ENCODE measurements around the gene VCAM1.
A peak's percentile ranks its signal among the peaks of the same experiment; 100 is the strongest.
"Not testable (repeated sequence)": the region's sequence is repeated elsewhere in the genome, so short reads cannot be mapped to it uniquely, and the experiment has no call there.

The VCAM1 gene

DNA sequence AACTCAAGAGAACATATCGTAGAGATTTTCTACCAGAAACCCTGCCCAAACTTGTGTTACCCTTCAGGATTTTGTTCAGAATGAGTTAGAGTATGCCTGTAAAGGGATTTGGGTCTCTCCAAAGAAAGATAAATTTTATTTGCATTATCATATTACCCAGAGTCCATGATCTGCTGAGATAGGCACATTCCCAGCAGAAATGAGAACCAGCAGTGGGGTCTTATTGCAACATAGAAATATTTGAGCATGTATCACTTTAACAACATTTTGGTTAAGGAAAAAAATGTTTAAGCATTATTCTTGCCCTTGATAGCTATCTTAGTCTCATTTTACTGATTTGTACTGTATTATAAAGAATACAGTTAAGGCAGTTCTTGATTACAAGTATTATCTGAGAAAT lies 10.6 kb downstream of the VCAM1 start:
- no peak for DNase-seq

DNA sequence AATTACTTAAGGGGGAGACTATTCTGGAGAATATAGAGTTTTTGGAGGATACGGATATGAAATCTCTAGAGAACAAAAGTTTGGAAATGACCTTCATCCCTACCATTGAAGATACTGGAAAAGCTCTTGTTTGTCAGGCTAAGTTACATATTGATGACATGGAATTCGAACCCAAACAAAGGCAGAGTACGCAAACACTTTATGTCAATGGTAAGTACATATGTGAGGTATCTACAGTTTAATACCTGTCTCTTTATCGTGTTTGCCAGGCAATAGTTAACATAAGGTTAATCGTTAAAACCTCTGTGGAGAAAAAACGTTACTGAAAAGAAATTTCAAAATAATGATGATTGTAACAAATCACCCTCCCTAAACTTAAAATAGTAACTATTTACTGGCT lies 11.8 kb downstream of the VCAM1 start:
- DNase-seq, result no peak

DNA sequence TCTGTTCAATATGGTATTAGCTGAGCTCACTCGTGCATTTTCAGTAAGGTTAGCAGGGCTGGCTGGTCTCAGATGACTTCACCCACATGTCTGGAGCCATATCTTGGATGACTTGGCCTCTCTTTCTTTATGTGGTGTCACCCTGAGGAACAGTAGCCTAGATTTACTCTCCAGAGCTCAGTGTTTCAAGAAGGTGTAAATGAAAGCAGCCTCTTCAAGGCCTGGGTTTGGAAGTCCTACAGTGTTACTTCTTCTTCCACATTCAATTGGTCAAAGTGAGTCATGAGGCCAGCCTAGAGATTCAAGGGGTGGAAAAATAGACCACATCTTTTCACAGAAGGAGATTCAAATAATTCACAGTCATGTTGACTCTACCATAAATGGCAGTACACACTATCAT lies 12.2 kb downstream of the VCAM1 start:
- no peak for DNase-seq

DNA sequence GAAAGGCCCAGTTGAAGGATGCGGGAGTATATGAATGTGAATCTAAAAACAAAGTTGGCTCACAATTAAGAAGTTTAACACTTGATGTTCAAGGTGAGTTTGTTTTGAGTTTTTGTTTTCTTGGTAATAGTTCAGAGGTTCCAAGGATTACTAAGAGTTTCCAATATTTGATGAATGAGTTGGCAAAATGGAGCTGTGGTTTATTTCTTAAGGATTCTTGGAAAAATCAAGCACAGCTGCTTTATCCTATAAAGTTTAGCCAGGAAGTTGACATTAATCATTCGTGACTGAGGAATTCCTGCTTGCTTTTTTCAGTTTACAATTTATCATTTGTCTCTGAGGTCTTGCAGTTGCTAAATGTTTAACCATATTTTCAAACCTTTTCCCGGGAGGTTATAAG lies 15.1 kb downstream of the VCAM1 start:
- no peak for DNase-seq

DNA sequence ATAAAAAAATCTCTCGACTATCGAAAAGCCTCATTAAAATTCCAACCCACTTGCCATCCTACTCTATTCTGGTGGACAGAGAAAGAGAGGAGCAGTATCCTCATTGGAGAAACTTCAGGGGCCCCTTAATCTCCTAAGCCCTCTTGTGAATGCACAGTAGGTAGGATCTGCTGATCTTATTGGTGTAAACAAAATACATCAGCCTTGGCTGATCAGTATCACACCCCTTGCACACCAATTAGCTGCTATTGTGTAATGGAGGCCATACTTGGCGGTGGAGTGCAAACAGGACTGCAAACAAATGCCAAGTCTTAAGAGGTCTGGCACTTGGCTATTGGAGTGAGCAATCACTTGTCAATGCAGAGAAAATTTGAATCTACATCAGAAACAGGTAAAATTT lies 15.7 kb downstream of the VCAM1 start:
- no peak for DNase-seq

DNA sequence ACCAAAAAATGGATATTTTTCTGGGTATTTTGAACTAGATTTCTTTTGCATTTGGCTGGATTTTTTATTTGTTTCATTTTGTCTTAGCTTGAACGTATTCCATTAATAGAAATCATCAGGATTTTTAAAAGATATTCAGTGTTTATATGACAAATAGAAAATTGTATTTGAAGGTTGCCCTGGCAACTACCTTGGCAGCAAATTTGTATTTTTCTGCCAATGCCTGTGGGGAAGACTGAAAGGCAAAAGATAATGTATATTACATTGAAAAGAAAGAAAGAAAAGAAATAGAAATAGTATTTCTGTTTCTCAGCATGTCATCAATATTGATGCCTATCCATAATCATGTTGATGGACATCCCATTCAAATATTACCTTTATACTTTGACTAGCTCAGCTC lies 16.8 kb downstream of the VCAM1 start:
- no peak for DNase-seq

DNA sequence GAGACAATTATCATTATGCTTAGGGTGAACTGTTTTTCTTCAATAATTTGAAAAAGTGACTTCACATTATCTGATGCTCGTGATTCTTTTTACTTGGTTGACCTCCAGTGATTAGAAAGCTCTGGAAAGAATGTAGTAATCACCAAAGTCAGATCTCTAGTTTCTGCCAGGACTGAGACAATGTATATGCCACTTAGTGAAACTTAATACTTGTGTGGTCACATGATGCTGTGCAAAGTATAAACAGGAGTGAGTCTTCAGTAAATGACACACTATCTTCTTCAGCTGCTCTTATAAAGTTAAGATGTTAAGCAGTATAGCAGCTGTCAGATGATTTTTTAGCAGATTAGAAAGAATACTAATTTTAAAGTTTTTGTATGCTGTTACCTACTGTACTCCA lies 17.2 kb downstream of the VCAM1 start:
- DNase-seq, result no peak

DNA sequence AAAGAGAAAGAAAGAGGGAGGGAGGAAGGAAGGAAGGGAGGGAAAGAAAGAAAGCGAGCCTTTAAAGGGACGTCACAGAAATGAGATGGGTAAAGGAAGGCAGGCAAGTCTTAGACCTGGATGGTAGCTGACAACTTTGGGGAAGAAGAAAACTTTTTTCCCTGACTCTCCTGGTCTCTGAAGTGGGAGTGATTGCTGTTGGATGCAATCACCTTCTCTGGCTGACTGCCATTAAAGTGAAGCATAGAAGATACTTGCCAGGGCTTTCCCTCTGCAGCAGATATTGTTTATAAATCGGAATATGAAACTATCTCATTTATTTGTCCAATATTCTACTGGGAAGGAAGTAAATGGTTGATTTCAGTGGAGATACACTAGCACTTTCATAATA lies 27.0 kb downstream of the VCAM1 start:
- DNase-seq, result no peak

DNA sequence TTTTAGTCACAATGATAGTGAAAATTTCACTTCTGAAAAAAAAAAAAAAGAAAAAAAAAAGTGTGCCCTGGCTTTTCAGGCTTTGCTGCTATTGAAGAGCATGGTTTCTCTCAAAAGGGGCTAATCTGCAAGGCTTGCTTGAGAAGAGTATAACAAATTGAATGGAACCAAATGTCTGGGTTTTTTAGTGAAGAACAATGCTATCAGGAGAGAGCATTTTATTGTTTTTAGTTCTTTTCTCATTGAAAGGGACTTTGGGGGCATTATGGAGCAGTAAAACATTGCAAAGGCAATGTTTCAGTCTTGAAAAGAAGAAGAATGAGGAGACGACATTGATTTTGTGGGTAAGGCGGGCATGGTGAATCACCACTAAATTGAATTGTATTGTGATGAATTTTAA lies 28.2 kb downstream of the VCAM1 start:
- DNase-seq, result no peak

DNA sequence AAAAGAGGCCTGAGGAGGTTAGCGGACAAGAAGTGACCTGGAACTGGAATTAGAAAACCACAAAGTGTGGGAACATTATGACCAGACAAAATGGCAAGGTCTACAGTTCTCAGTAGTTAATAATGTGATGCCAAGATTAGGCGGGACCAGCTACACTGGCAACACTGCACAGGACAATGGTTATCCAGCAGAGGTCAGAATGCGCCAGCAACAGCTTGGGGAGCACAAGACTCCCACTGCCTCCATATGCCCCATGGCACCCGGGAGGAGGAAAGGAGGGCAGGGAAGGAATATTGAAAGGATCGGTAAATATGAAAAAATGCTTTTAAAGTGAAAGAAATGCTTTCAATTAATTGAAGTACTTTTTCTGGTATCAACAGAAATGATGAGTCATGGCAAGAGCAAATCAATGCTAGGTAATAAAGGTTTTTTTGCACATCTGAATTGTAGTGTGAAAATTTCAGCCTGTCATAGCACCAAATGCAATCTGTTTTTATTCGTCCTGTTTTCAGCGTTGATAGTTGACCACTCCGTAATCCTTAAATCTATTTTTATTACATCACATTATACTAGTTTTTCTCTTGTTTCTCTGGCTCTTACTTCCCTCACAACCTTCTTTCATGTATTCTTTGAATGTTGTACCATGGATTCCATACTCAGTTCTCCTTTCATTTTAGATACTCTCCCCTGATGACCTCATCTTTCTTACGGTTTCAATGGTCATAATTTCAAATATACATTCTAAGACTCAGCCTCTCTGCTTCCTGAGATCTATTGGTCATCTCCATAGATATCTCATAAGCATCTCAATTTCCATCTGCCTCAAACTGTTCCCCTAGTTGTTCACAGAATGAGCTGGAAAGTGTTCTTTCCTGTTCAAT lies 30.7 kb downstream of the VCAM1 start:
- DNase-seq, result peak; percentile 18

DNA sequence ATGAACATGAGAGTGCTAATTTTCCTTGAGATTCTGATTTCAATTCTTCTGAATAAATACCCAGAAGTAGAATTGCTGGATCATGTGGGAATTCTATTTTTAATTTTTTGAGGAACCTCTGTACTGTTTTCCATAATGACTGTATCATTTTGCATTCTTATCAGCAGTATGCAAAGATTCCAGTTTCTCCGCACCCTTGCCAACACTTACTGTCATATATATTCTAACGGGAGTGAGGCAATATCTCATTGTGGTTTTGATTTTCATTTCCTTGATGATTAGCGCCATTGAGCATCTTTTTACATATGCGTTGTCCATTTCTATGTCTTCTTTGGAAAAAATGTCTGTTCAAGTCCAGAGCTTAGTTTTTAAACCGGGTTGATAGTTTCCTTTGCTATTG lies 33.2 kb downstream of the VCAM1 start:
- no peak for DNase-seq

DNA sequence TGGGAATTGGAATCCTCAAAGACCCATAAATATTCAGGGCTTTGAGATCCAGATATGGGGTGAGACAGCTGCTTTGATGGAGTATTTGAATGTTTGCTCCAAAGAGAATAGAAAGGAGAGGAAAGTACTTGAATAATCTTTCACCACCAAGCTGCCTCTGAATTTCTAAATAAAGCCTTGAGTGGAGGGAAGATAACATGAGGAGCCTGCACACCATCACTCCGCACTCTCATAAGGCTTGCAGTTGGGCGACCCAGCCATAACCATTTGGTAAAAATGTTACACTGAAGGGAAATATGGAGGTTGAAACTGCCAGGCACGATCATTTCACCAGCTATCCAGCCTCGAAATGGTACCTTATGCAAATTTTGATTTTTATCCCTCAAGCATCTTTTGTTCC lies 38.4 kb downstream of the VCAM1 start:
- no peak for DNase-seq

DNA sequence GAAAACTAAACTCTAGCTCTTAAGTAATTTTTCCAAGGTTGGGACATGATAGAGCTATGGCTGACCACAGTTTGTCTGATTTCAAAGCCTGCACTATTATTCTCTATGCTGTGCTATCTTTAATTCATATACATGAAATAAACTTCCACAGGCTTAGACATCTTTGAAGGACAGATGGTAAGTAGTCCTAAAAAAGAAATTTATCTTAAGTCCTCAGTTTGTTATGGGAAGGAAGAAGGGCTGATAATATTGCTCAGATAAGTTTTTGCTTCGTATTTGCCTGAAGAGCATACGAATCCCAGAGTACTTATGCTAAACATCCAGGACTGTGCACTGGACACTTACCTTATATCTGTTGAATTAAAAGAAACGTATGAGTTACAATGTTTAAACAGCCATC lies 39.6 kb downstream of the VCAM1 start:
- DNase-seq, result peak; percentile 64

DNA sequence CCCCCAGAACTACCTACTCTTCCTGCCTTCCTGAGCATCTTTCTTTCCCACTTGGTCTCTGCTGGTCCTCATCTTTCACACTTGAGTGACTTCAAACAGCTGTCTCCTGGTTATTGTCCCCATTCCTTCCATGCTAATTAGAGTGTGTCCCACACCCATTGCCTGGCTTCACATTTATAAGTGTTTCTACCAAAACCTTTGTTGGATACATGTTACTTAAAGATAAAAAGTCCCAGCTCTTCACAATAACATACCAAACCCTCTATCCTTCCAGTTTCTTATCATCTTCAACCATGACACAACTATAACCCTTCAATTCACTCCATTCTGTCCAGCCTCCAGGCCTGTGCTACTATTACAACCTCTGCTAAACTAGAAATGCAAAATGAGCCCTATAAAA lies 41.0 kb downstream of the VCAM1 start:
- peak; percentile 75 for DNase-seq

DNA sequence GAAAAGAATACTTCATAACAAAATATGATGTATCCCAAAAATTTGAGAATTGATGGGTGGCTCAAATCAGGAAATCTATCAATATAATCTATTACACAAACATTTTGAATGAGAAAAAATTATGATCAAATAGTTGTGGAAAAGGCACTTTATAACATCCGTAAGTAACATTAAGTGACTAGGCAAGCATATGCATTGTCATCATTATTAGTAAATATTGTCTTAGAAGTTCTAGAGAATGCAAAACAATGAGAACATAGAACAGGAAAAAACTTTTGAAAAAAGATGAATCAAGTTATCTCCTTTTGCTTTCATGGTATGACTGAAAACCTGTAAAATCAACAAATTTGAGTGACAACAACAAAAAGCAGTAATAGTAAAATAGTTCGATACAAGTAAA lies 42.9 kb downstream of the VCAM1 start:
- DNase-seq, result no peak

DNA sequence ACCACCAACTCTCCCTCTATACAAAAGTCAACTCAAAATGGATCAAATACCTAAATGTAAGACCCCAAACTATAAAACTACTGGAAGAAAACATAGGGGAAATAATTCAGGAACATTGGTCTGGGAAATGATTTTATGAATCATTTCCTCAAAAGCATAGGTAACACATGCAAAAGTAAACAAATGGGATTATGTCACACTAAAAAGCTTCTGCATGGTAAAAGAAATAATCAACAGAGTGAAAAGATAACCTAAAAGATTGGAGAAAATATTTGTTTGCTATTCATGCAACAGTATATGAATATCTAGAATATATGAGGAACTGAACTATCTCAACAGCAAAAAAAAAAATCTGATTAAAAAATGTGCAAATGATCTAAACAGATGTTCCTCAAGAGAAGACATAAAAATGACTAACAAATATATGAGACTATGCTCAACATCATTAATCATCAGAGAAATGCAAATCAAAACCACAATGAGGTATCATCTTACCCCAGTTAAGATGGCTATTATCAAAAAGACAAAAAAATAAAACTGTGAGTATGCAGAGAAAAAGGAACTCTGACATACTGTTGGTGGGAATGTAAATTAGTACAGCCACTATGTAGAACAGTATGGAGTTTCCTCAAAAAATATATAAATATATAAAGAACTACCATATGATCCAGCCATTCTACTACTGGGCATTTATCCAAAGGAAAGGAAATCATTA lies 47.8 kb downstream of the VCAM1 start:
- DNase-seq, result no peak

DNA sequence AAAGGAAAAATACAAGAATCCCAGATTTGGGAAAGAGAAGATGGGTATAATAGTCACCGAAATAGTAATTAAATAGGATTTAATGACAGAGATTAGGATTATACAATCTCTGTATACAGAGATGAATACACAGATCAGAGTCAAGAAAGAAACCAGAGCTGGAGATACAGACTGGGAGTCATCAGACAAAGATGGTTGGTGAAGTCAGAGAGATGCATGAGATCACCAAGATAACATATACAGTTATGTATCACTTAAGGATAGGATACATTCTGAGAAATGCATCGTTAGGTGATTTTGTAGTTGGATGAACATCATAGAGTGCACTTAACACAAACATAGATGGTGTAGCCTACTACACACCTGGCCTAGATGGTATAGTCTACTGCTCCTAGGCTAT lies 49.8 kb downstream of the VCAM1 start:
- DNase-seq, result no peak

DNA sequence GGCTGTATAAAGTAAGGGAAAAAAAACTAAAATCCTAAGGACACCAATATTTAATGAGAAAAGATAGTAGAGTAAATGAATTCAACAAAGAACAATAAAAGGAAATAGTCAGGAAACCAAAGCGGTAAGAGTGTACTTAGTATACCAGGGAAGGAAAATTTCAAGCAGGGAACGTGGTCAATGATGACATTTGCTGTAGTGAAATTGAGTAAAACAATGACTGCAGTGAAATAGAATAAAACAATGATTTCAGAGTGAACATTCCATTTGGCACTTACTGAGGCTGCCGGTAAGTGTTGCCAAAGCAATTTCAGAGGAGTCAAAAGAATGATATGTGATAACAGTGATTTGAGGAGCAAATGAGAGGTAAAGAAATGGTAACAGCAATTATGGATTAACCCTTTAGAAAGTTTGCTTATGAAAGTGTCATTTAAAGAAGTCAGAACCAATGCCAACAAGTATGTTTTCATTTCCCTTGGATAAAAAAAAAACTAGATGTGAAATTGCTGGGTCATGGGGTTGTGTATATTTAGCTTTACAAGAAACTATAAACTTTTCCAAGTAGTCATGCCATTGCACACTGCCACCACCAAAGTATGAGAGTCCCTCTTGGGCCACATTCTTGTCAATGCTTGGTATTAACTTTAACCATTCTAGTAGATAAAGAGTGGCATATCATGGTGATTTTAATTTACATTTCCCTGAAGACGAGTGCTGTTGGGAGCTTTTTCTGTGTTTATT lies 50.5 kb downstream of the VCAM1 start:
- peak; percentile 27 for DNase-seq

DNA sequence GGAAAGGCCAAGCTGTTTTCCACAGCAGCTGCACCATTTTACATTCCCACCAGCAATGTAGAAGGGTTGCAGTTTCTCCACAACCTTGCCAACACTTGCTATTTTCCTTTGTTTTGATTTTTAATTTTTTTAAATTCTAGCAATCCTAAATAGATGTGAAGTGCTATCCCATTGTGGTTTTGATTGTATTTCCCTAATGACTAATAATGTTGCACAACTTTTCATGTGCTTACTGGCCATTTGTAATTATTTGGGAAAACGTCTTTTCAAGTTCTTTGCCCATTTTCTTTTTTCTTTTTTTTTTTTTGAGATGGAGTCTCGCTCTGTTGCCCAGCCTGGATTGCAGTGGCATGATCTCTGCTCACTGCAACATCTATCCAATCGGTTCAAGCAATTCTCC lies 53.9 kb downstream of the VCAM1 start:
- no peak for DNase-seq

DNA sequence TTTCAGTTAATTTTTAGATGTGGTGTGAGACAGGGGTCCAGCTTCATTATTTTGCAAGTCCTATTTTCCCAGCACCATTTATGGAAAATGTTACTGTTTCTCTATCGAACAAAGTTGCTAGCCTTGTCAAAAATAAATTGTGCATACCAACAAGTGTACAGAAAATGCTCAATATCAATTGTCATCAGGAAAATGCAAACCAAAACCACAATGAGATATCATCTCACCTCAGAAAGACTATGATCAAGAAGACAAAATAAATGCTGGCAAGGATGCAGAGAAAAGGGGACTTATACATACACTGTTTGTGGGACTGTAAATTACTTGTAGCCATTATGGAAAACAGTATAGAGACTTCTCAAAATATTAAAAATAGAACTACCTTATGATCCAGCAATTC lies 54.8 kb downstream of the VCAM1 start:
- DNase-seq, result peak; percentile 37

DNA sequence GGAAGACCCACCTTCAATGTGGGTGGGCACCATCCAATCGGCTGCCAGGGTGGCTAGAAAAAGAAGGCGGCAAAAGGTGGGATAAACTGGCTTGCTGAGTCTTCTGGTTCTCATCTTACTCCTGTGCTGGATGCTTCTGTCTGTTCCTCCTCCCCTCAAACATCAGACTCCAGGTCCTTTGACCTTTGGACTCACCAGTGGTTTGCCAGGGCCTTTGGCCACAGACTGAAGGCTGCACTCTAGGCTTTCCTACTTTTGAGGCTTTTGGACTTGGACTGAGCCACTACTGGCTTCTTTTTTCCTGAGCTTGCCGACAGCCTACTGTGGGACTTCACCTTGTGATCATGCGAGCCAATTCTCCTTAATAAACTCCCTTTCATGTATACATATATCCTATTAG lies 55.9 kb downstream of the VCAM1 start:
- DNase-seq, result no peak

DNA sequence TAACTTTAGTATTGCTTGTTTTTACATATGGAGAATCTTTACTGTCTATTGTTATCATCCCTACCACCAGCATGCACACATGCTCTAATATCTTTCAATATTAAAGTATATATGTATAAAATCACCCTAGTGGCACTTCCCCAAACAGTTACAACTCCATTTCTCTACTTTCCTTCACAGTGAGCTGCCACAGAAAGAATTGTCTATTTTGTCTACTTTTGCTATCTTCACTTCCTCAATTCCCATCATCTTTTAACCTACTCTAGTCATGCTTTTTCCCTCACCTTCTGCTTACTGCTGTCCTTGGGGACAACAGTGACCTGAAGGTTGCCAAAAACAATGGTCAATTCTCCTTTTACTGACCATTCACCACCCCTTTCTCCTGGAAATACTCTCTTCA lies 59.2 kb downstream of the VCAM1 start:
- DNase-seq, result no peak

DNA sequence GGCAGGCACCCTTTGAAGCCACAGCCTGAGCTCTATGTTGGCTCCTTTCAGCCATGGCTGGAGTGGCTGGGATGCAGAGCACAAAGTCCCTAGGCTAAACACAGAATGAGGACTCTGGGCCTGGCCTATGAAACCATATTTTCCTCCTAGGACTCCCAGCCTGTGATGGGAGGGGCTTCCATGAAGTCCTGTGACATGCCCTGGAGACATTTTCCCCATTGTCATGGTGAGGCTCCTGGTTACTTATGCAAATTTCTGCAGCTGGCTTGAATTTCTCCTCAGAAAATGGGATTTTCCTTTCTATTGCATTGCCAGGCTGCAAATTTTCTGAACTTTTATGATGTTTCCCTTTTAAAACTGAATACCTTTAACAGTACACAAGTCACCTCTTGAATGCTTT lies 61.3 kb downstream of the VCAM1 start:
- no peak for DNase-seq

DNA sequence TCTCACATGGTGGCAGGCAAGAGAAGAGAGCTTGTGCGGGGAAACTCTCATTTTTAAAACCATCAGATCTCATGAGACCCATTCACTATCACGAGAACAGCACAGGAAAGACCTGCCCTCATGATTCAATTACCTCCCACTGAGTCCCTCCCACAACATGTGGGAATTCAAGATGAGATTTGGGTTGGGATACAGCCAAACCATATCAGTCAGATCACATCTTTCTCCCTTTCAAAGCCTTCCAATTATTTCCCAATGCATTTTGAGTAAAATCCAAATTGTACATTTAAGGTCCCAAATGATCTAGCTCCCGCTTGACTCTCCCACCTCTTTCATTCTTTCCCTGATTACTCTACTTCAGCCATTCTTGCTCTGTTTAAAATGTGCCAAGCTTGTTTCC lies 62.2 kb downstream of the VCAM1 start:
- not testable (repeated sequence) for DNase-seq

Data from hematopoietic multipotent progenitor cell treated with erythropoietin and hydrocortisone succinate and interleukin-3 and kit ligand, for 4 days (in vitro differentiated cells).